Activated T-cell treated with anti-CD3 and anti-CD28 coated beads, Interleukin-2, amount 50 U/mL, for 4 hours (primary cell): ENCODE measurements around the gene C1orf52. TPM values are rescaled to one million over a fixed set of nuclear protein-coding genes. Genes with fewer than 3 reads are reported as not detected.

Experiments used
- ATAC-seq, 2 donors: fragments of 200-7000 bp; cut with Tn5 transposase; one replicate each; pipeline ENCODE4 v1.10.0; 2021
- DNase-seq: peaks from one replicate; pipeline ENCODE4 v3.0.0-alpha.2; 2020
- H3K27me3 Mint-ChIP-seq: one replicate; pipeline ENCODE4 v1.8.0; 2021; ENCODE audit warnings: low read depth, mixed read lengths
- H3K36me3 Mint-ChIP-seq: one replicate; pipeline ENCODE4 v1.8.0; 2022; ENCODE audit warnings: mixed read lengths; ENCODE audit not compliant: insufficient read depth
- H3K4me1 Mint-ChIP-seq: one replicate; pipeline ENCODE4 v1.8.0; 2021; ENCODE audit warnings: low read depth, mixed read lengths
- H3K4me3 Mint-ChIP-seq: one replicate; pipeline ENCODE4 v1.8.0; 2021; ENCODE audit warnings: mild to moderate bottlenecking, moderate library complexity, mixed read lengths
- H3K9me3 Mint-ChIP-seq: one replicate; pipeline ENCODE4 v1.8.0; 2021; ENCODE audit warnings: mixed read lengths
- total RNA-seq, 3 donors: library from RNA; stranded (reverse); gene quantifications; one replicate each; pipeline ENCODE4 v1.2.1, GENCODE V29; 2021

The C1orf52 gene
- total RNA-seq, 3 donors from 2014 or later, result 29.1 to 36.3 (median 32.5) TPM

- Mint-ChIP-seq H3K4me3 (no peak overlapping the region), H3K4me1 (no peaks in the 10 kb centered on the region), H3K9me3 (no peaks in the 10 kb centered on the region), H3K27me3 (no peaks in the 10 kb centered on the region), H3K36me3 (no peaks in the 10 kb centered on the region)
- ATAC-seq (no peak), DNase-seq (no peak)
Observed at GRCh38 chr1:85230305-85230977, 29.0 kb downstream of the C1orf52 start.

GRCh38 chr1:85229574-85230097 is 29.8 kb downstream of the C1orf52 start:
- no peak for DNase-seq
- no peak overlapping the region for H3K4me3 Mint-ChIP-seq
- H3K4me1 Mint-ChIP-seq, result no peaks in the 10 kb centered on the region
- no peaks in the 10 kb centered on the region for H3K9me3 Mint-ChIP-seq
- ATAC-seq, result no peak
- H3K27me3 Mint-ChIP-seq, result no peaks in the 10 kb centered on the region
- H3K36me3 Mint-ChIP-seq, result no peaks in the 10 kb centered on the region

GRCh38 chr1:85228972-85229371 is 30.5 kb downstream of the C1orf52 start:
- no peak for ATAC-seq
- Mint-ChIP-seq H3K27me3 (no peaks in the 10 kb centered on the region), H3K4me3 (no peak overlapping the region), H3K36me3 (no peaks in the 10 kb centered on the region), H3K9me3 (no peaks in the 10 kb centered on the region), H3K4me1 (no peaks in the 10 kb centered on the region)
- DNase-seq, result no peak

- DNase-seq (no peak), ATAC-seq (no peak)
- Mint-ChIP-seq H3K4me1 (no peaks in the 10 kb centered on the region), H3K4me3 (no peak overlapping the region), H3K36me3 (no peaks in the 10 kb centered on the region), H3K9me3 (no peaks in the 10 kb centered on the region), H3K27me3 (peaks cover 2% of the 10 kb centered on the region)
Observed at GRCh38 chr1:85225624-85226380, 33.7 kb downstream of the C1orf52 start.

- H3K9me3 Mint-ChIP-seq, result no peaks in the 10 kb centered on the region
- no peaks in the 10 kb centered on the region for H3K4me1 Mint-ChIP-seq
- peaks cover 2% of the 10 kb centered on the region for H3K27me3 Mint-ChIP-seq
- no peaks in the 10 kb centered on the region for H3K36me3 Mint-ChIP-seq
- H3K4me3 Mint-ChIP-seq, result no peak overlapping the region
- DNase-seq (no peak), ATAC-seq (no peak)
Observed at GRCh38 chr1:85224734-85225623, 34.5 kb downstream of the C1orf52 start.

- Mint-ChIP-seq H3K4me1 (no peaks in the 10 kb centered on the region), H3K36me3 (no peaks in the 10 kb centered on the region), H3K4me3 (no peak overlapping the region), H3K9me3 (no peaks in the 10 kb centered on the region), H3K27me3 (peaks cover 2% of the 10 kb centered on the region)
- DNase-seq, result no peak
- no peak for ATAC-seq
Observed at GRCh38 chr1:85224295-85224694, 35.2 kb downstream of the C1orf52 start.

GRCh38 chr1:85223334-85223733 is 36.1 kb downstream of the C1orf52 start:
- H3K27me3 Mint-ChIP-seq, result peaks cover 2% of the 10 kb centered on the region
- DNase-seq (no peak), ATAC-seq (no peak)
- H3K4me3 Mint-ChIP-seq, result no peak overlapping the region
- H3K36me3 Mint-ChIP-seq, result no peaks in the 10 kb centered on the region
- H3K4me1 Mint-ChIP-seq, result no peaks in the 10 kb centered on the region
- H3K9me3 Mint-ChIP-seq, result no peaks in the 10 kb centered on the region

- ATAC-seq (no peak), DNase-seq (no peak)
- Mint-ChIP-seq H3K4me3 (no peak overlapping the region), H3K36me3 (no peaks in the 10 kb centered on the region), H3K9me3 (no peaks in the 10 kb centered on the region), H3K27me3 (peaks cover 11% of the 10 kb centered on the region), H3K4me1 (no peaks in the 10 kb centered on the region)
Observed at GRCh38 chr1:85220756-85221201, 38.7 kb downstream of the C1orf52 start.

- DNase-seq (no peak), ATAC-seq (no peak)
- H3K36me3 Mint-ChIP-seq, result no peaks in the 10 kb centered on the region
- H3K9me3 Mint-ChIP-seq, result no peaks in the 10 kb centered on the region
- no peaks in the 10 kb centered on the region for H3K4me1 Mint-ChIP-seq
- no peak overlapping the region for H3K4me3 Mint-ChIP-seq
- peaks cover 11% of the 10 kb centered on the region for H3K27me3 Mint-ChIP-seq
Observed at GRCh38 chr1:85219853-85220610, 39.4 kb downstream of the C1orf52 start.

GRCh38 chr1:85216697-85217096 is 42.8 kb downstream of the C1orf52 start:
- DNase-seq (no peak), ATAC-seq (no peak)
- no peak overlapping the region for H3K4me3 Mint-ChIP-seq
- peaks cover 17% of the 10 kb centered on the region for H3K27me3 Mint-ChIP-seq
- H3K36me3 Mint-ChIP-seq, result no peaks in the 10 kb centered on the region
- H3K9me3 Mint-ChIP-seq, result no peaks in the 10 kb centered on the region
- no peaks in the 10 kb centered on the region for H3K4me1 Mint-ChIP-seq

- no peak overlapping the region for H3K4me3 Mint-ChIP-seq
- ATAC-seq (no peak), DNase-seq (no peak)
- no peaks in the 10 kb centered on the region for H3K9me3 Mint-ChIP-seq
- peaks cover 29% of the 10 kb centered on the region for H3K27me3 Mint-ChIP-seq
- H3K4me1 Mint-ChIP-seq, result no peaks in the 10 kb centered on the region
- no peaks in the 10 kb centered on the region for H3K36me3 Mint-ChIP-seq
Observed at GRCh38 chr1:85214654-85215053, 44.8 kb downstream of the C1orf52 start.

- peaks cover 44% of the 10 kb centered on the region for H3K27me3 Mint-ChIP-seq
- ATAC-seq (no peak), DNase-seq (no peak)
- H3K4me3 Mint-ChIP-seq, result no peak overlapping the region
- H3K9me3 Mint-ChIP-seq, result no peaks in the 10 kb centered on the region
- H3K4me1 Mint-ChIP-seq, result no peaks in the 10 kb centered on the region
- H3K36me3 Mint-ChIP-seq, result no peaks in the 10 kb centered on the region
Observed at GRCh38 chr1:85208488-85208887, 51.0 kb downstream of the C1orf52 start.

GRCh38 chr1:85203573-85204171 is 55.8 kb downstream of the C1orf52 start:
- Mint-ChIP-seq H3K9me3 (no peaks in the 10 kb centered on the region), H3K4me1 (peaks cover 21% of the 10 kb centered on the region), H3K36me3 (no peaks in the 10 kb centered on the region), H3K4me3 (no peak overlapping the region), H3K27me3 (peaks cover 38% of the 10 kb centered on the region)
- DNase-seq (no peak), ATAC-seq (no peak)
